Stimulated activated naive CD8-positive, alpha-beta T cell treated with anti-CD3 and anti-CD28 coated beads, Interleukin-15, Interleukin-2, amounts not matched to agents 100 ng/mL and 50 ng/mL, for 24 hours (primary cell): Measurements from ENCODE around the gene SFXN5.

Source experiments
- H3K27ac Mint-ChIP-seq: one replicate; pipeline ENCODE4 v1.8.0; 2021; ENCODE audit warnings: mild to moderate bottlenecking, mixed read lengths
- H3K27me3 Mint-ChIP-seq: one replicate; pipeline ENCODE4 v1.8.0; 2021; ENCODE audit warnings: mixed read lengths
- H3K36me3 Mint-ChIP-seq: one replicate; pipeline ENCODE4 v1.8.0; 2021; ENCODE audit warnings: low read depth, mixed read lengths
- H3K4me1 Mint-ChIP-seq: one replicate; pipeline ENCODE4 v1.8.0; 2021; ENCODE audit warnings: low read depth, mixed read lengths
- H3K4me3 Mint-ChIP-seq: one replicate; pipeline ENCODE4 v1.8.0; 2021; ENCODE audit warnings: mild to moderate bottlenecking, mixed read lengths
- H3K9me3 Mint-ChIP-seq: one replicate; pipeline ENCODE4 v1.8.0; 2021; ENCODE audit warnings: mixed read lengths

SFXN5 gene

GRCh38 chr2:72982781-72983499 lies 88.6 kb downstream of the SFXN5 start:
- no peaks in the 10 kb centered on the region for H3K27me3 Mint-ChIP-seq
- H3K4me3 Mint-ChIP-seq, result no peak overlapping the region
- no peaks in the 10 kb centered on the region for H3K9me3 Mint-ChIP-seq
- no peaks in the 10 kb centered on the region for H3K4me1 Mint-ChIP-seq
- no peaks in the 10 kb centered on the region for H3K36me3 Mint-ChIP-seq
- H3K27ac Mint-ChIP-seq, result no peak overlapping the region

DNA sequence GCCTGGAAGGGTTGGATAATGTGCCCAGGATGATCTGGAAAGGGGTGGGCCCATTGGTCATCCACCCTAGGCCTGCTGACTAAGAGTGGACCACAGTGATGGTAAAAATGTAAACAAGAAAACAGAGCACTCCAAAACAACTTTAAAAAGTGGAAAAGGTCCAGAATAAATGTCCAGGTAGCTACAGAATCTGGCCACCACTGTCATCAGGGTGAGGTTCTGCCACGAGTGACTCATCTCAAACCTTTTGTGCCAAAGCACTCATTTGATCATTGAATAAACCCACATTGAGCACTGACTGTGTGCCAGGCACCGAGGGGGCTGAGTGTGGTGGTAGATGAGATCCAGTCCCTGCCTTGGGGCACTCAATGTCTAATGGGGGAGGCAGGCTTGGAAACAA lies 89.3 kb downstream of the SFXN5 start:
- no peaks in the 10 kb centered on the region for H3K36me3 Mint-ChIP-seq
- no peaks in the 10 kb centered on the region for H3K9me3 Mint-ChIP-seq
- H3K27ac Mint-ChIP-seq, result no peak overlapping the region
- H3K27me3 Mint-ChIP-seq, result no peaks in the 10 kb centered on the region
- no peak overlapping the region for H3K4me3 Mint-ChIP-seq
- H3K4me1 Mint-ChIP-seq, result no peaks in the 10 kb centered on the region

- no peak overlapping the region for H3K27ac Mint-ChIP-seq
- H3K9me3 Mint-ChIP-seq, result no peaks in the 10 kb centered on the region
- no peaks in the 10 kb centered on the region for H3K36me3 Mint-ChIP-seq
- H3K4me3 Mint-ChIP-seq, result no peak overlapping the region
- H3K27me3 Mint-ChIP-seq, result no peaks in the 10 kb centered on the region
- no peaks in the 10 kb centered on the region for H3K4me1 Mint-ChIP-seq
These were observed 90.0 kb downstream of the SFXN5 start for GRCh38 chr2:72981536-72981935.

GRCh38 chr2:72980535-72981217 lies 90.8 kb downstream of the SFXN5 start:
- H3K27me3 Mint-ChIP-seq, result no peaks in the 10 kb centered on the region
- no peak overlapping the region for H3K27ac Mint-ChIP-seq
- H3K9me3 Mint-ChIP-seq, result no peaks in the 10 kb centered on the region
- no peak overlapping the region for H3K4me3 Mint-ChIP-seq
- H3K36me3 Mint-ChIP-seq, result no peaks in the 10 kb centered on the region
- no peaks in the 10 kb centered on the region for H3K4me1 Mint-ChIP-seq

GRCh38 chr2:72979896-72980295 lies 91.6 kb downstream of the SFXN5 start:
- Mint-ChIP-seq H3K9me3 (no peaks in the 10 kb centered on the region), H3K27ac (no peak overlapping the region), H3K4me1 (no peaks in the 10 kb centered on the region), H3K36me3 (no peaks in the 10 kb centered on the region), H3K27me3 (no peaks in the 10 kb centered on the region), H3K4me3 (no peak overlapping the region)

DNA sequence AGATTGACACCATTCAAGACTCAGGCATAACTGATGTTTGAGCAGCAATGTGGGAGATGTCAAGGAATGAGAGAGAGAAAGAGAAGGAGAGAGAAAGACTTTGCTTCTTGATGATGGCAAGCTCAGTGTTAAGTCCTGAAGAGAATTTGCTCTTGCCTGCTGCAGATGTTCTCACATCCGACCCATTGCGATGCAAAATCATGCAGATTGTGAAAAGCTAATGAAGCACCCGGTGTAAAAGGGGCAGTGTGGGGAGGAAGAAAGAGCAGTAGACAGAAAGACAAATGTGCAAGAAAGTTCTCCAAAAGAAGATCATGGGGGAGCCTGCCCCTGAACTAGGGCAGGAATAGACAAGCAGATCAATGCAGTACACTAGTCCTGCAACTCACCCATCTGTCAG lies 96.5 kb downstream of the SFXN5 start:
- H3K27ac Mint-ChIP-seq, result no peak overlapping the region
- H3K36me3 Mint-ChIP-seq, result no peaks in the 10 kb centered on the region
- H3K4me1 Mint-ChIP-seq, result no peaks in the 10 kb centered on the region
- no peaks in the 10 kb centered on the region for H3K27me3 Mint-ChIP-seq
- H3K4me3 Mint-ChIP-seq, result no peak overlapping the region
- H3K9me3 Mint-ChIP-seq, result no peaks in the 10 kb centered on the region

DNA sequence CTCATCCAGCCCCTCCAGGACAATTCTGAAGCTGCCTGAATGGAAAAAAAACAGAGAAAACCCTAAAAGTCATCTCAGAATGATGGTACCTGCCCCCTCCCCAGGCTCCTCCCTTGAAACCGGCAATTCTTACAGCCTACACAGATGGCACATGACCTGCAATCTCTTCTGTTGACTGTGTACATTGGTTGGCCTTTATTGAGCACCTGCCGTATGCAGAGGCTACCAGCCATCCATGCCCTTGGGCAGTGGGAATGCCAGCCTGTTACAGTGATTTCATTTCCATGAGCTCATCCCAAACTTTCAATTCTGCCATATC lies 97.1 kb downstream of the SFXN5 start:
- no peaks in the 10 kb centered on the region for H3K4me1 Mint-ChIP-seq
- no peak overlapping the region for H3K27ac Mint-ChIP-seq
- no peaks in the 10 kb centered on the region for H3K36me3 Mint-ChIP-seq
- H3K9me3 Mint-ChIP-seq, result no peaks in the 10 kb centered on the region
- H3K4me3 Mint-ChIP-seq, result no peak overlapping the region
- H3K27me3 Mint-ChIP-seq, result no peaks in the 10 kb centered on the region

GRCh38 chr2:72973566-72974435 lies 97.7 kb downstream of the SFXN5 start:
- Mint-ChIP-seq H3K27me3 (no peaks in the 10 kb centered on the region), H3K4me3 (no peak overlapping the region), H3K4me1 (no peaks in the 10 kb centered on the region), H3K36me3 (no peaks in the 10 kb centered on the region), H3K27ac (no peak overlapping the region), H3K9me3 (no peaks in the 10 kb centered on the region)

DNA sequence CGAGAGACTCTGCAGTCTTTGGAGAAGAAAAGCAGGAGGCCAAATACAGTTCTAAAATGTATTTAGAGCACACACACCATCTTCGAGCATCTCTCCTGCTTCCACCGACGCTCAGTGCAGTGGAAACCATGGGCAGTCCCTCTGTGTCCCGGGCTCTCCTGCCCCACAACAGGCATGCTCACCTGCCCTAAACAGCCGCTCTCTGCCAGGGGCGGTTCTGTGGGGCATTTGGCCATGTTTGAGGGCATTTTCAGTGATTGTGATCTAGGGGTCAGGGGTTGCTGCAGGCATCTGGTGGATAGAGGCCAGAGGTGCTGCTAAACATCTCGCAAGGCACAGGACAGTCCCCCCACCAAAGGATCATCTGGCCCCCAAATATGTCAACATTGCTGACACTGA lies 98.4 kb downstream of the SFXN5 start:
- no peak overlapping the region for H3K4me3 Mint-ChIP-seq
- H3K9me3 Mint-ChIP-seq, result no peaks in the 10 kb centered on the region

DNA sequence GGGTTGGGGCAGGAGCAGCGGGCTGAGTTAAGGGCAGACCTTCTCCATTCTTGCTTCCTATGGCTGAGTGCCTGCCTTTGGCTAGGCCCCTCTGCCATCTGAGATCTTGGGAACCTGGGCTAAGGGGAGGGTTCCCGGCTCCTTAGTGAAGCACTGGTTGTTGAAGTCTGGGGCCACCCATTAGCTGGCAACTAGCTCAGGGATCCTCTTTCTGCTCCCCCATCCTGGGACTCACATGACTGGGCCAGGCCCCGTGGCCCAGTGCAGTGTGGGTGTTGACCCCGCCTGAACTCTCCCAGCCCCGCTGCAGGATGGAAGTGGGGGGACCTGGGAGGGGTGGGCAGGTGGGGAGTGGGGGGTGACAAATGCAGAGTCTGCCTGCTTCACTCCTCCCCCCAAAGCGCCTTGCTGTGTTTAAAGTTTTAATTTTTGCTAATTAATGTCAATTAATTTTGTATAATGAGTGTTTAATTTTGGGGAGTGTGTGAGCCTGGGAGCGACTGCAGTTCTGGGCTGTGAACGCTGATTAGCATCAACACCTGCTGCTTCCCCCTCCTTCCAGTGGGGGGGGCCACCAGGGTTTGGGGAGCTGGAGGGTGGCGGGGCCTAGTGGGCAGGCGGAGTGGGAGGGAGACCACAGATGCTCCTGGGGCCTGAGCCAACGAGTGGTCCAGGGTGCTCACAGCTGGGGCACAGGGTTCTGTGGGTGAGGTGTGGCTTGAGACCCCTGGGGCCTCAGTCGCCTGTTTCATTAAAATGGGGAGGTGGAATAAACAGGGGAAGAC lies 99.0 kb downstream of the SFXN5 start:
- H3K27me3 Mint-ChIP-seq, result no peaks in the 10 kb centered on the region
- H3K36me3 Mint-ChIP-seq, result no peaks in the 10 kb centered on the region
- H3K4me3 Mint-ChIP-seq, result no peak overlapping the region

More for the DNA sequence above, 98.4 kb downstream of the SFXN5 start:
- Mint-ChIP-seq H3K27me3 (no peaks in the 10 kb centered on the region), H3K36me3 (no peaks in the 10 kb centered on the region), H3K4me1 (no peaks in the 10 kb centered on the region), H3K27ac (no peak overlapping the region)

GRCh38 chr2:72971036-72971435 lies 100.5 kb downstream of the SFXN5 start:
- Mint-ChIP-seq H3K4me3 (no peak overlapping the region), H3K36me3 (no peaks in the 10 kb centered on the region), H3K4me1 (no peaks in the 10 kb centered on the region), H3K27ac (no peak overlapping the region), H3K9me3 (no peaks in the 10 kb centered on the region), H3K27me3 (no peaks in the 10 kb centered on the region)

More for the DNA sequence above, 99.0 kb downstream of the SFXN5 start:
- Mint-ChIP-seq H3K27ac (no peak overlapping the region), H3K4me1 (no peaks in the 10 kb centered on the region), H3K9me3 (no peaks in the 10 kb centered on the region)

DNA sequence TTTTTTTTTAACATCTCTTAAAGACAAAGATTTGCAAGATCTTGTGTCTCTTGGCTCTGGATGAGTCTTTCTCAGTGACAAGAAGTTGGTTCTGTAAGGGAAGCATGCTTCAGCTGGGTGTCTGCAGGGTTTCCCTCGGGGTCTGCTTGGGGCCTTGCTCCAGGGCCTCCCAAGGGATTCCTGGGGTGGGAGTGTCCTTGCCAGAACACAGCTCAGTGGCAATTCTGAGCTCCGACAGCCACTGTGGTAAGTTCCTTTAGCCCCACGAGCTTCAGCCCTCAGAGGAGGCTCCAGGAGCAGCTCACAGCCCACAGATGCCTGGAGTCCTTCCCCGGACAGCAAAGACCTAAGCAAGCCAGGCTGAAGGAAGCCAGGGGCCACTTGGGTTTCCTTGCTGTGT lies 101.8 kb downstream of the SFXN5 start:
- H3K36me3 Mint-ChIP-seq, result no peaks in the 10 kb centered on the region
- no peak overlapping the region for H3K27ac Mint-ChIP-seq
- no peaks in the 10 kb centered on the region for H3K27me3 Mint-ChIP-seq

DNA sequence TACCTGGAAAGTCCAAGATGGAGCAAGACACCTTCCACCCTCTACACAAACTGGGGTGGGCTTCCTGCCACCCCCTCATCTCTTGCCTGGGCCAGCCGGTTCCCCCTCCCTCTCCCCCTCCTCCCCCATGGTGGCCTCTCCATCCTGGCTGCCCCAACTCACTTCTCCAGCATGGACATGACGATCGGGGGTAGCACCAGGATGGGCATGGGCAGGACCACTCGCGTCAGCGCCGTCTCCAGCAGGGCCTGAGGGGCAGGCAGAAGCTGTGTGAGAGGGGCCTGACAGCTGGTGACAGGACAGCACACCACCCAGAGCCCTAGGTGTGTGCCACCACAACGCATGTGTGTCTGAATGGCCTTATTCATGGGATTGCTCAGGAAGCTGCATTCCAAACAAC lies 103.2 kb downstream of the SFXN5 start:
- Mint-ChIP-seq H3K27ac (no peak overlapping the region), H3K36me3 (no peaks in the 10 kb centered on the region), H3K4me1 (no peaks in the 10 kb centered on the region), H3K27me3 (no peaks in the 10 kb centered on the region), H3K9me3 (no peaks in the 10 kb centered on the region), H3K4me3 (no peak overlapping the region)

More for the DNA sequence above, 101.8 kb downstream of the SFXN5 start:
- Mint-ChIP-seq H3K4me3 (no peak overlapping the region), H3K9me3 (no peaks in the 10 kb centered on the region), H3K4me1 (no peaks in the 10 kb centered on the region)

- Mint-ChIP-seq H3K27me3 (no peaks in the 10 kb centered on the region), H3K9me3 (no peaks in the 10 kb centered on the region), H3K27ac (no peak overlapping the region), H3K4me1 (no peaks in the 10 kb centered on the region), H3K36me3 (no peaks in the 10 kb centered on the region), H3K4me3 (no peak overlapping the region)
These were observed 105.6 kb downstream of the SFXN5 start for GRCh38 chr2:72965770-72966450.
